Measurements from ENCODE around the gene AGO4.

- no peak for TF ChIP-seq POLR2AphosphoS5 (IDR thresholded peaks at IDR 0.05; ENCODE audit: low read depth, low read length)
- TF ChIP-seq CHD2 (IDR thresholded peaks at IDR 0.05; ENCODE audit: low read length): no peak
- no peak for TF ChIP-seq CHD7 (IDR thresholded peaks at IDR 0.05; ENCODE audit: insufficient replicate concordance, low read length)
- TF ChIP-seq MAX (IDR thresholded peaks at IDR 0.05): no peak
- TF ChIP-seq POLR2A (IDR thresholded peaks at IDR 0.05; ENCODE audit: control extremely low read depth in 1 of 2, low read depth in 2 of 2, low read length in 2 of 2): no peak
- no peak for TF ChIP-seq ATF3 (IDR thresholded peaks at IDR 0.05; ENCODE audit: insufficient read depth, low read depth, low read length)
- TF ChIP-seq CTCF (IDR thresholded peaks at IDR 0.05; ENCODE audit: control extremely low read depth in 1 of 3, insufficient read depth in 1 of 3, low read depth in 1 of 3, low read length in 3 of 3): no peak
- no peak for TF ChIP-seq CBX5 (IDR thresholded peaks at IDR 0.05; ENCODE audit: low read depth, low read length)
- no peak for TF ChIP-seq ZNF274 (IDR thresholded peaks at IDR 0.05; ENCODE audit: borderline replicate concordance, extremely low read depth, low read length)
- no peak for TF ChIP-seq ATF2 (IDR thresholded peaks at IDR 0.05; ENCODE audit: low read length)
- no peak for TF ChIP-seq NANOG (IDR thresholded peaks at IDR 0.05; ENCODE audit: insufficient read depth, low read depth, low read length, poor library complexity, severe bottlenecking)
- TF ChIP-seq TBP (IDR thresholded peaks at IDR 0.05; ENCODE audit: low read depth, low read length): no peak
- TF ChIP-seq RFX5 (IDR thresholded peaks at IDR 0.05; ENCODE audit: borderline replicate concordance, low read depth, low read length): no peak
Observed at GRCh38 chr1:35894183-35894582, 86.4 kb downstream of the AGO4 start.

Data from H1 (cell line).